Activated CD8-positive, alpha-beta T cell treated with anti-CD3 and anti-CD28 coated beads for 36 hours (primary cell): ENCODE results near the gene PHTF1. TPM values are rescaled to one million over a fixed set of nuclear protein-coding genes. Genes with fewer than 3 reads are reported as not detected.

Experiments
- ATAC-seq: fragments of 200-7000 bp; cut with Tn5 transposase; one replicate; pipeline ENCODE4 v1.10.0; 2021; ENCODE audit warnings: mild to moderate bottlenecking, moderate library complexity
- CTCF ChIA-PET: fragments of 350-600 bp; sonication (Branson Sonifier 250); formaldehyde crosslinking; loops from one replicate; lab custom pipeline; 2021; ENCODE audit warnings: antibody characterized with exemption; lab: Charles Lee
- POLR2A ChIA-PET: fragments of 350-600 bp; sonication (Branson Sonifier 250); formaldehyde crosslinking; loops from one replicate; lab custom pipeline; 2021; ENCODE audit warnings: antibody characterized with exemption; lab: Charles Lee
- DNase-seq: peaks from one replicate; pipeline ENCODE4 v3.0.0-alpha.2; 2020
- H3K27ac Mint-ChIP-seq: one replicate; pipeline ENCODE4 v1.8.0; 2021; ENCODE audit warnings: mild to moderate bottlenecking, mixed read lengths
- H3K27me3 Mint-ChIP-seq: one replicate; pipeline ENCODE4 v1.8.0; 2021; ENCODE audit warnings: mixed read lengths
- H3K36me3 Mint-ChIP-seq: one replicate; pipeline ENCODE4 v1.8.0; 2021; ENCODE audit warnings: low read depth, mixed read lengths
- H3K4me1 Mint-ChIP-seq: one replicate; pipeline ENCODE4 v1.8.0; 2021; ENCODE audit warnings: low read depth, mixed read lengths
- H3K4me3 Mint-ChIP-seq: one replicate; pipeline ENCODE4 v1.8.0; 2021; ENCODE audit warnings: mild to moderate bottlenecking, moderate library complexity, mixed read lengths
- H3K9me3 Mint-ChIP-seq: one replicate; pipeline ENCODE4 v1.8.0; 2021; ENCODE audit warnings: mixed read lengths
- intact Hi-C: fragments of 100-400 bp; cut with micrococcal nuclease; formaldehyde crosslinking; loops from one replicate; pipeline ENCODE4 v1.10.0; 2022
- total RNA-seq, 2 experiments: library from RNA; stranded (reverse); gene quantifications; one replicate each; pipeline ENCODE4 v1.2.3, GENCODE V29; 2021
- TF ChIP-seq, protein P1 (sequence below): fragments of 200-600 bp; IDR thresholded peaks from one replicate; pipeline ENCODE4 v1.8.0; 2022; ENCODE audit warnings: antibody characterized with exemption, mild to moderate bottlenecking

The PHTF1 gene
- total RNA-seq, 2 experiments from 2014 or later: 13.1 to 14.4 TPM

- Mint-ChIP-seq H3K36me3 (peaks cover 24% of the 10 kb centered on the region), H3K9me3 (no peaks in the 10 kb centered on the region), H3K27ac (no peak overlapping the region), H3K4me1 (peaks cover 78% of the 10 kb centered on the region), H3K4me3 (no peak overlapping the region), H3K27me3 (no peaks in the 10 kb centered on the region)
- CTCF ChIA-PET: interaction anchor here (1.2 kb wide), 1 partner anchor 20 kb away, joined by 3 read pairs; no protein-coding TSS in a partner anchor
- DNase-seq: no peak
- ATAC-seq: peak; percentile 58
- TF ChIP-seq, protein P1, sequence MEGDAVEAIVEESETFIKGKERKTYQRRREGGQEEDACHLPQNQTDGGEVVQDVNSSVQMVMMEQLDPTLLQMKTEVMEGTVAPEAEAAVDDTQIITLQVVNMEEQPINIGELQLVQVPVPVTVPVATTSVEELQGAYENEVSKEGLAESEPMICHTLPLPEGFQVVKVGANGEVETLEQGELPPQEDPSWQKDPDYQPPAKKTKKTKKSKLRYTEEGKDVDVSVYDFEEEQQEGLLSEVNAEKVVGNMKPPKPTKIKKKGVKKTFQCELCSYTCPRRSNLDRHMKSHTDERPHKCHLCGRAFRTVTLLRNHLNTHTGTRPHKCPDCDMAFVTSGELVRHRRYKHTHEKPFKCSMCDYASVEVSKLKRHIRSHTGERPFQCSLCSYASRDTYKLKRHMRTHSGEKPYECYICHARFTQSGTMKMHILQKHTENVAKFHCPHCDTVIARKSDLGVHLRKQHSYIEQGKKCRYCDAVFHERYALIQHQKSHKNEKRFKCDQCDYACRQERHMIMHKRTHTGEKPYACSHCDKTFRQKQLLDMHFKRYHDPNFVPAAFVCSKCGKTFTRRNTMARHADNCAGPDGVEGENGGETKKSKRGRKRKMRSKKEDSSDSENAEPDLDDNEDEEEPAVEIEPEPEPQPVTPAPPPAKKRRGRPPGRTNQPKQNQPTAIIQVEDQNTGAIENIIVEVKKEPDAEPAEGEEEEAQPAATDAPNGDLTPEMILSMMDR: no peak
- intact Hi-C loops: no loop called here
- POLR2A ChIA-PET: interaction anchor here (0.6 to 1.6 kb wide), 5 partner anchors 33 to 415 kb away, joined by 3 to 5 read pairs (median 3); partner anchors contain the start of gene PHTF1
Observed at GRCh38 chr1:113804421-113805255, 45.4 kb upstream of the PHTF1 start.

- ATAC-seq (peak; percentile 41), DNase-seq (no peak)
- ChIA-PET CTCF (interaction anchor here (1.2 kb wide), 1 partner anchor 730 kb away, joined by 4 read pairs; the partner anchor contains the start of gene LRIG2), POLR2A (no interaction called here)
- Mint-ChIP-seq H3K4me3 (no peak overlapping the region), H3K9me3 (no peaks in the 10 kb centered on the region), H3K36me3 (peaks cover 25% of the 10 kb centered on the region), H3K27me3 (no peaks in the 10 kb centered on the region), H3K4me1 (peaks cover 76% of the 10 kb centered on the region), H3K27ac (peak overlapping the region; percentile 3)
- intact Hi-C loops: no loop called here
- TF ChIP-seq, protein P1: no peak
Observed at GRCh38 chr1:113802367-113803007, 43.2 kb upstream of the PHTF1 start.

GRCh38 chr1:113800487-113800886 is 41.2 kb upstream of the PHTF1 start:
- no peak for ATAC-seq
- H3K27me3 Mint-ChIP-seq: no peaks in the 10 kb centered on the region
- peaks cover 76% of the 10 kb centered on the region for H3K4me1 Mint-ChIP-seq
- ChIA-PET CTCF (interaction anchor here (1.3 kb wide), 1 partner anchor 11 kb away, joined by 3 read pairs; no protein-coding TSS in a partner anchor), POLR2A (interaction anchor here (0.7 to 1.8 kb wide), 2 partner anchors 17 to 164 kb away, joined by 3 to 7 read pairs; no protein-coding TSS in a partner anchor)
- peak overlapping the region; percentile 42 for H3K27ac Mint-ChIP-seq
- no peak for DNase-seq
- peaks cover 27% of the 10 kb centered on the region for H3K36me3 Mint-ChIP-seq
- no peaks in the 10 kb centered on the region for H3K9me3 Mint-ChIP-seq
- TF ChIP-seq, protein P1: no peak
- intact Hi-C loops: no loop called here
- H3K4me3 Mint-ChIP-seq: no peak overlapping the region

DNA sequence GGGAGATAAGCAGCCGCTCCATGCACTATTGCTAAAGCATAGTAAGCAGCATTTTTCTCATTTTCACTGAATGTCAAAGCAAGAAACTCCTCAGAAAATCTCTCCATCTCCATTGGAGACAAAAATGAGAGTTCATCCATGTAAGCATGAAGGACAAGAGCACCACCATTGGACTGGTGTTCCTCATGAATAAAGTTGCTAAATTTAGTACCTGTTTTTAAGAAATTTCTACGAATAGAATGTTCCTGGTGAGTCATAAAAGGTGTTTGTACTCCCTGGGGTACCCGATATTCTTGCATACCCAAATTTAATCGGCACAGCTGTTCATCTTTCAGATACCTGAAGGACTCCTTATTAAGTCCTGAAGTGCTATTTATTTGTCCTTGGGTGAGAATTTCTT is 38.2 kb upstream of the PHTF1 start:
- H3K27me3 Mint-ChIP-seq: no peaks in the 10 kb centered on the region
- peaks cover 42% of the 10 kb centered on the region for H3K36me3 Mint-ChIP-seq
- DNase-seq (no peak), ATAC-seq (no peak)
- ChIA-PET CTCF (no interaction called here), POLR2A (no interaction called here)
- H3K9me3 Mint-ChIP-seq: no peaks in the 10 kb centered on the region
- H3K4me3 Mint-ChIP-seq: no peak overlapping the region
- TF ChIP-seq, protein P1: no peak
- H3K27ac Mint-ChIP-seq: peak overlapping the region; percentile 53
- intact Hi-C loops: no loop called here
- H3K4me1 Mint-ChIP-seq: peaks cover 72% of the 10 kb centered on the region
